ENCODE measurements around the gene ZBTB25. TPM values are rescaled to one million over a fixed set of nuclear protein-coding genes. Genes with fewer than 3 reads are reported as not detected.

ZBTB25 gene
- total and polyA plus RNA-seq, 12 donors, result 4.4 to 17.2 (median 11.0) TPM

DNA sequence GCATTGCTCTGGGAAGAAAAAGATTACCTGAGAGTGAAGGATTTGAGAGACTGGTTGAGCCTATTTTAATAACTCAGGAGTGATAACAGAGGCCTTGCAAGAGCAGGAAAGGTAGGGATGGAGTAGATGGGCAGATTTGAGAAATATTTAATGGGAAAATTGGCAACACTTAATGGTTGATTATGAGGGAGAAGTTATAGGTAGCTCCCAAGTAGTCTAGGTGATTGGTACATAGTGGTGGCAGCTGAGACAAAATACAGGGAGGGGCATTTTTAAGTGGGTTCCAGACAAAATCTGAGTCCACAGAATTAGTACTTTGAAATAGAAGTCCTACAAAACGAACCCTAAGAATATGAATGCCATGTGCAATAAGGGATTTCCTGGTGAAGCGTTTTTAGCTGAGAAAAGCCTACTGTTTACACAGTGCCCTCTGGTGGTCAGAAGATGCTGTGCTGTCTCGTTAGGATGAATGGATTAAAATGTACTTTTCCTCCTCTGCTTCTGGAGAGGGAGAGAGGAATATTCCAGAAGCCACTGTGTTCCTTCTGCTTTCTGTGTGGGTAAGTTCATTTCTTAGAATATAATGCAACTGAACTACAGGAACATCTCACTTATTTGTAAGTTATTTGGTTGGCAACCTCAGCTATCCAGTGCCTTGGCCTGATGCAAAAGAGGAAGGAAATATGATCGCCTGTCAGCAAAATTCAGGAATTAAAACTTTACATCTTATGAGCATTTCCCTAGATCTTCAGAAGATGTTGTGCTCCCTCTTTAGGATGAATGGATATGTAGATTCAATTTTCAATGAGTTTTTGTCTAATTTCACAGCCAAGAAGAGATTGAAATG lies 7.4 kb upstream of the ZBTB25 start:
- Histone ChIP-seq H3K4me1 (replicated peaks in 1 of 2) (peaks cover 16 to 77% of the 10 kb centered on the region in 2 donors), H3K27me3 (no peaks in the 10 kb centered on the region), H3K36me3 (replicated peaks in 1 of 2) (no peaks in the 10 kb centered on the region), H3K4me3 (no peak overlapping the region), H3K27ac (peak overlapping the region in 2 of 5 donors; percentile 6 to 39), H3K9me3 (replicated peaks in 1 of 3) (no peaks in the 10 kb centered on the region)
- intact Hi-C loops (cut with DNase I), result no loop called here
- 17 to 20% (median 18%) methylated on average over 4 of the region's 4 CpGs for WGBS, 4 donors
- peak; percentile 53 to 90 (median 69) for DNase-seq
- no peak for TF ChIP-seq POLR2A (IDR thresholded peaks at IDR 0.05)
- TF ChIP-seq, protein P1, sequence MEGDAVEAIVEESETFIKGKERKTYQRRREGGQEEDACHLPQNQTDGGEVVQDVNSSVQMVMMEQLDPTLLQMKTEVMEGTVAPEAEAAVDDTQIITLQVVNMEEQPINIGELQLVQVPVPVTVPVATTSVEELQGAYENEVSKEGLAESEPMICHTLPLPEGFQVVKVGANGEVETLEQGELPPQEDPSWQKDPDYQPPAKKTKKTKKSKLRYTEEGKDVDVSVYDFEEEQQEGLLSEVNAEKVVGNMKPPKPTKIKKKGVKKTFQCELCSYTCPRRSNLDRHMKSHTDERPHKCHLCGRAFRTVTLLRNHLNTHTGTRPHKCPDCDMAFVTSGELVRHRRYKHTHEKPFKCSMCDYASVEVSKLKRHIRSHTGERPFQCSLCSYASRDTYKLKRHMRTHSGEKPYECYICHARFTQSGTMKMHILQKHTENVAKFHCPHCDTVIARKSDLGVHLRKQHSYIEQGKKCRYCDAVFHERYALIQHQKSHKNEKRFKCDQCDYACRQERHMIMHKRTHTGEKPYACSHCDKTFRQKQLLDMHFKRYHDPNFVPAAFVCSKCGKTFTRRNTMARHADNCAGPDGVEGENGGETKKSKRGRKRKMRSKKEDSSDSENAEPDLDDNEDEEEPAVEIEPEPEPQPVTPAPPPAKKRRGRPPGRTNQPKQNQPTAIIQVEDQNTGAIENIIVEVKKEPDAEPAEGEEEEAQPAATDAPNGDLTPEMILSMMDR (IDR thresholded peaks at IDR 0.05), result peak; percentile 80 to 95 (median 86)

- Histone ChIP-seq H3K9me3 (replicated peaks in 1 of 3) (no peaks in the 10 kb centered on the region), H3K27me3 (no peaks in the 10 kb centered on the region), H3K4me1 (replicated peaks in 1 of 2) (peaks cover 17 to 70% of the 10 kb centered on the region in 2 donors), H3K36me3 (replicated peaks in 1 of 2) (no peaks in the 10 kb centered on the region), H3K4me3 (no peak overlapping the region), H3K27ac (no peak overlapping the region)
- no peak for TF ChIP-seq POLR2A (IDR thresholded peaks at IDR 0.05)
- TF ChIP-seq, protein P1 (IDR thresholded peaks at IDR 0.05), result no peak
- intact Hi-C loops (cut with DNase I), result no loop called here
- no peak for DNase-seq
- 91 to 97% (median 93%) methylated on average over 8 of the region's 8 CpGs for WGBS, 4 donors
Observed at GRCh38 chr14:64509036-64509435, 5.4 kb upstream of the ZBTB25 start.

GRCh38 chr14:64508215-64508776 lies 4.7 kb upstream of the ZBTB25 start:
- TF ChIP-seq POLR2A (IDR thresholded peaks at IDR 0.05), result no peak
- TF ChIP-seq, protein P1 (IDR thresholded peaks at IDR 0.05), result no peak
- Histone ChIP-seq H3K9me3 (replicated peaks in 1 of 3) (no peaks in the 10 kb centered on the region), H3K36me3 (replicated peaks in 1 of 2) (no peaks in the 10 kb centered on the region), H3K27me3 (no peaks in the 10 kb centered on the region), H3K4me1 (replicated peaks in 1 of 2) (peaks cover 17 to 69% of the 10 kb centered on the region in 2 donors), H3K27ac (peak overlapping the region in 1 of 5 donors; percentile 99), H3K4me3 (no peak overlapping the region)
- DNase-seq, result no peak
- 46 to 59% (median 51%) methylated on average over 1 of the region's 1 CpG for WGBS, 4 donors
- intact Hi-C loops (cut with DNase I), result no loop called here

GRCh38 chr14:64507376-64508156 lies 3.9 kb upstream of the ZBTB25 start:
- TF ChIP-seq, protein P1 (IDR thresholded peaks at IDR 0.05), result no peak
- TF ChIP-seq POLR2A (IDR thresholded peaks at IDR 0.05), result no peak
- Histone ChIP-seq H3K27ac (peak overlapping the region in 1 of 5 donors; percentile 99), H3K9me3 (replicated peaks in 1 of 3) (no peaks in the 10 kb centered on the region), H3K4me3 (peak overlapping the region in 1 of 4 donors; percentile 20), H3K27me3 (no peaks in the 10 kb centered on the region), H3K36me3 (replicated peaks in 1 of 2) (no peaks in the 10 kb centered on the region), H3K4me1 (replicated peaks in 1 of 2) (peaks cover 20 to 67% of the 10 kb centered on the region in 2 donors)
- peak in 3 of 7 donors; percentile 20 to 43 (median 38) for DNase-seq
- intact Hi-C loops (cut with DNase I), result no loop called here
- 65 to 73% (median 69%) methylated on average over 4 of the region's 4 CpGs for whole genome bisulfite sequencing, 4 donors

Measured in adrenal gland (tissue), 12 donors.